GM12864 (cell line): ENCODE measurements around the gene CBLN1.

Source experiments
- DNase-seq: peaks from one replicate; pipeline ENCODE4 v3.0.0-alpha.2; 2011; ENCODE audit warnings: low read depth
- H3K4me3 ChIP-seq: 2 replicates; pipeline ENCODE4 v1.5.1; 2011; ENCODE audit warnings: mild to moderate bottlenecking, low read depth, low read length, control low read depth
- TF ChIP-seq, protein P1 (sequence below): IDR thresholded peaks from 2 replicates; pipeline ENCODE4 v1.5.1; 2011; ENCODE audit warnings: low read depth, mild to moderate bottlenecking, moderate library complexity, low read length, control low read depth, inconsistent platforms; ENCODE audit errors: missing control alignments

Gene CBLN1

DNA sequence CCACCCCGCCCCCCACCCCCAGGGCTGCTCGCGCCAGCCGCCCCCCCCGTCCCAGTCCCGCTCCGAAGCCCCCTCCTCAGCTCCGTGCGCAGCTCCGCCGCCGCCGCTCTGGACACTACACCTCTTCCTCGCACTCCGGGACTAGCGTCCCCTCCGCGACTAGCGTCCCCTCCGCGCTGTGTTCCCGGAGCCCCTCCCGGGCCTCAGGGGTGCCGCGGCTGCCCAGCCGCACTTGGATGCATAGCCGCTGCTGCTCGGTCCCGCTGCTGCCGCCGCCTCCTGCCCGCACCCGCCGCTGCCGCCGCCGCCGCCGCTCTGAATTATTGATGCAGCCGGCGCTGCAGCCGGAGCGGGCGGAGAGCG is at the start of gene CBLN1:
TSS of gene CBLN1 (minus strand) at position 359 of the 363 bp plus-strand sequence. CDS start 373 bp downstream, outside the sequence.
- TF ChIP-seq, protein P1, sequence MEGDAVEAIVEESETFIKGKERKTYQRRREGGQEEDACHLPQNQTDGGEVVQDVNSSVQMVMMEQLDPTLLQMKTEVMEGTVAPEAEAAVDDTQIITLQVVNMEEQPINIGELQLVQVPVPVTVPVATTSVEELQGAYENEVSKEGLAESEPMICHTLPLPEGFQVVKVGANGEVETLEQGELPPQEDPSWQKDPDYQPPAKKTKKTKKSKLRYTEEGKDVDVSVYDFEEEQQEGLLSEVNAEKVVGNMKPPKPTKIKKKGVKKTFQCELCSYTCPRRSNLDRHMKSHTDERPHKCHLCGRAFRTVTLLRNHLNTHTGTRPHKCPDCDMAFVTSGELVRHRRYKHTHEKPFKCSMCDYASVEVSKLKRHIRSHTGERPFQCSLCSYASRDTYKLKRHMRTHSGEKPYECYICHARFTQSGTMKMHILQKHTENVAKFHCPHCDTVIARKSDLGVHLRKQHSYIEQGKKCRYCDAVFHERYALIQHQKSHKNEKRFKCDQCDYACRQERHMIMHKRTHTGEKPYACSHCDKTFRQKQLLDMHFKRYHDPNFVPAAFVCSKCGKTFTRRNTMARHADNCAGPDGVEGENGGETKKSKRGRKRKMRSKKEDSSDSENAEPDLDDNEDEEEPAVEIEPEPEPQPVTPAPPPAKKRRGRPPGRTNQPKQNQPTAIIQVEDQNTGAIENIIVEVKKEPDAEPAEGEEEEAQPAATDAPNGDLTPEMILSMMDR: no peak
- no peak for DNase-seq
- H3K4me3 ChIP-seq: peak within 1 kb of the TSS; percentile 55

GRCh38 chr16:49330562-49331201 is 49.0 kb upstream of the CBLN1 start:
- TF ChIP-seq, protein P1: no peak
- no peak for DNase-seq
- H3K4me3 ChIP-seq: no peak overlapping the region

- TF ChIP-seq, protein P1: no peak
- DNase-seq: no peak
These were observed 46.7 kb upstream of the CBLN1 start for GRCh38 chr16:49328325-49328724.

GRCh38 chr16:49327466-49327865 is 45.8 kb upstream of the CBLN1 start:
- no peak overlapping the region for H3K4me3 ChIP-seq
- no peak for DNase-seq
- TF ChIP-seq, protein P1: no peak

More at GRCh38 chr16:49328325-49328724, 46.7 kb upstream of the CBLN1 start:
- no peak overlapping the region for H3K4me3 ChIP-seq

DNA sequence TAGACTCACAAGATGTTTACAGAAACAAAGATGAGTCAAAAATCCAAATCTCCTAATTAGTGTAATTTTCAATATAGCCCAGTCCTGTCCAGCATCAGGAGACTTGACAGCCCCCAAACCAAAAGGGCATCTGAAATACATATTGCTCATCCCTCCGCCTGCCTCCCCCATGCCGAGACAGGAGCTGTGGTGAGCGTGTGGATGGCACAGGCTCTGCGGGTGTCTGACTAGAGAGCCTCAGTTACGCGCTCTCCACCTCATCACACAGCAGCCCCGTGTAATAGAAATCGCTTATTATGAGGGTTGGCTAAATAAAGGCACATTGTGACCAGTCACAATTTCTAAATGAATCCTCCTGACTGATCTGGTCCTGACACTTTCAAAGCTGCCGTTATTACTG is 43.1 kb upstream of the CBLN1 start:
- TF ChIP-seq, protein P1: no peak
- DNase-seq: no peak
- no peak overlapping the region for H3K4me3 ChIP-seq

- no peak for DNase-seq
- no peak overlapping the region for H3K4me3 ChIP-seq
- TF ChIP-seq, protein P1: no peak
These were observed 34.0 kb upstream of the CBLN1 start for GRCh38 chr16:49315602-49316001.

DNA sequence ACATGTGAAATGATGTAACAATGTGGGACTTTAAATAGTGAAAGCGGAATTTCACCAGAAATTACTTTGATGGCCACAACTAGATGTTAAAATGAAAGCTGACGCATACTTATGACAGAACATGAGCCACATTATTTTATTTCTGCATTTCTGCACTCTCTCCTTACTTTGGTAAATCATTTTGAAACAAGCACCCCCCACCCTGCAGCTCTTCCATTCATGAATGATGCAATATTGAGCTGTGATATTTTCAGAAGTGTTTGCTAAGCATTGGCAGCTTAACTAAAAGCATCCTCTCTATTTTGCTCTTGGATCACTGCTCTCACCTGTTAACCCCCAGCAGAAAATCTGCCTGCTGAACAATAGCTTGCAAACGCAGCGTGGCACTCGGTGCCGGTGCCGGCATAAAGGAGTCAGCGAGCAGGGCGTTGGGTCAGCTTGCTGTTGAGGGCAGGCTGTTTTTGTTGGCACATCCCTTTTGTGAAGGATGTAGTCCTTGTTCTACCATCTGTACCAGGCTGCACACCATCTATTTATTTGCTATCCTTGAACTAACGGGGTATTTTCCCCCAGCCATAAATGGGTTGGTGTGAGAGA is 30.8 kb upstream of the CBLN1 start:
- TF ChIP-seq, protein P1: no peak
- DNase-seq: no peak
- H3K4me3 ChIP-seq: no peak overlapping the region
